GM23338 (cell line): Measurements from ENCODE around the gene NGEF. TPM values are rescaled to one million over a fixed set of nuclear protein-coding genes. Genes with fewer than 3 reads are reported as not detected.

Source experiments
- ATAC-seq: fragments of 200-7000 bp; cut with Tn5 transposase; 3 replicates; pipeline ENCODE4 v1.9.1; 2020
- DNase-seq: peaks from one replicate; pipeline ENCODE4 v3.0.0-alpha.2; 2015; ENCODE audit warnings: low spot score
- H2AFZ ChIP-seq: fragments of 200-600 bp; sonication (generic); 2 replicates; pipeline ENCODE4 v1.8.0; 2016; ENCODE audit warnings: antibody characterized with exemption, mild to moderate bottlenecking, moderate library complexity
- H3F3A ChIP-seq: fragments of 200-600 bp; sonication (generic); replicated peaks from 2 replicates; pipeline ENCODE4 v1.8.0; 2017; ENCODE audit warnings: antibody characterized with exemption, mixed run types, low read depth
- H3K27ac ChIP-seq: fragments of 200-600 bp; sonication (generic); 2 replicates; pipeline ENCODE4 v1.6.1; 2016; ENCODE audit warnings: low read depth
- H3K27me3 ChIP-seq: fragments of 200-600 bp; sonication (generic); 2 replicates; pipeline ENCODE4 v1.8.0; 2016; ENCODE audit warnings: mild to moderate bottlenecking, mixed run types, moderate library complexity; ENCODE audit not compliant: insufficient read depth
- H3K36me3 ChIP-seq: fragments of 200-600 bp; sonication (generic); 2 replicates; pipeline ENCODE4 v1.8.0; 2016; ENCODE audit warnings: mild to moderate bottlenecking; ENCODE audit not compliant: insufficient read depth
- H3K4me1 ChIP-seq: fragments of 200-600 bp; sonication (generic); 2 replicates; pipeline ENCODE4 v1.8.0; 2016; ENCODE audit warnings: mild to moderate bottlenecking, moderate library complexity; ENCODE audit not compliant: insufficient read depth
- H3K4me2 ChIP-seq: fragments of 200-600 bp; sonication (generic); 2 replicates; pipeline ENCODE4 v1.7.1; 2017; ENCODE audit warnings: mixed run types
- H3K4me3 ChIP-seq: fragments of 200-600 bp; sonication (generic); 2 replicates; pipeline ENCODE4 v1.6.1; 2016; ENCODE audit warnings: mixed run types
- H3K79me2 ChIP-seq: fragments of 200-600 bp; sonication (generic); replicated peaks from 2 replicates; pipeline ENCODE4 v1.8.0; 2017; ENCODE audit warnings: mild to moderate bottlenecking; ENCODE audit not compliant: insufficient read depth
- H3K9me2 ChIP-seq: fragments of 200-600 bp; sonication (generic); 2 replicates; pipeline ENCODE4 v1.8.0; 2017; ENCODE audit not compliant: insufficient read depth
- H4K20me1 ChIP-seq: fragments of 200-600 bp; sonication (generic); replicated peaks from 2 replicates; pipeline ENCODE4 v1.8.0; 2017; ENCODE audit warnings: mild to moderate bottlenecking; ENCODE audit not compliant: insufficient read depth
- H3K27ac Mint-ChIP-seq: 2 replicates; pipeline ENCODE4 v1.8.0; 2020; ENCODE audit warnings: inconsistent platforms, mild to moderate bottlenecking, moderate library complexity, mixed read lengths
- H3K27me3 Mint-ChIP-seq: 3 replicates; pipeline ENCODE4 v1.8.0; 2022; ENCODE audit warnings: low read depth, mild to moderate bottlenecking, moderate library complexity, mixed read lengths, inconsistent platforms; ENCODE audit not compliant: insufficient read depth, poor library complexity
- H3K36me3 Mint-ChIP-seq: 3 replicates; pipeline ENCODE4 v1.8.0; 2021; ENCODE audit warnings: low read depth, mild to moderate bottlenecking, inconsistent platforms, moderate library complexity, mixed read lengths
- H3K4me1 Mint-ChIP-seq: 3 replicates; pipeline ENCODE4 v1.8.0; 2020; ENCODE audit warnings: mild to moderate bottlenecking, inconsistent platforms, mixed read lengths
- H3K4me3 Mint-ChIP-seq: 3 replicates; pipeline ENCODE4 v1.8.0; 2021; ENCODE audit warnings: moderate library complexity, mild to moderate bottlenecking, inconsistent platforms, mixed read lengths
- H3K9me3 Mint-ChIP-seq: 3 replicates; pipeline ENCODE4 v1.8.0; 2020; ENCODE audit warnings: moderate library complexity, mild to moderate bottlenecking, inconsistent platforms, mixed read lengths
- CTCF ChIP-seq, 2 experiments: fragments of 200-600 bp in 1 of 2; sonication (generic) in 1 of 2; conservative IDR thresholded peaks; 2 replicates each; pipeline versions ENCODE4 v1.5.1 to v1.6.1; 2016 to 2017; ENCODE audit warnings: antibody characterized with exemption in 2 of 2, low read depth in 2 of 2, mild to moderate bottlenecking in 2 of 2, moderate library complexity in 1 of 2
- JUNB ChIP-seq: IDR thresholded peaks from one replicate; pipeline ENCODE4 v1.6.1; 2016; ENCODE audit warnings: antibody characterized with exemption; ENCODE audit not compliant: unreplicated experiment
- POLR2AphosphoS5 ChIP-seq: IDR thresholded peaks from 2 replicates; pipeline ENCODE4 v1.6.1; 2016; ENCODE audit warnings: antibody characterized with exemption, low read depth
- STAT1 ChIP-seq: IDR thresholded peaks from one replicate; pipeline ENCODE4 v1.6.1; 2016; ENCODE audit warnings: antibody characterized with exemption; ENCODE audit not compliant: unreplicated experiment
- ZNF114 ChIP-seq: fragments of 250-450 bp; sonication (Bioruptor Pico); IDR thresholded peaks from 2 replicates; pipeline ENCODE4 v1.5.0; 2020; ENCODE audit warnings: mild to moderate bottlenecking, moderate library complexity
- ZNF331 ChIP-seq: fragments of 250-450 bp; sonication (Bioruptor Pico); IDR thresholded peaks from 2 replicates; pipeline ENCODE4 v1.5.0; 2020; ENCODE audit warnings: low read depth, mild to moderate bottlenecking, moderate library complexity
- ZNF462 ChIP-seq: fragments of 250-450 bp; sonication (Bioruptor Pico); IDR thresholded peaks from 2 replicates; pipeline ENCODE4 v1.5.0; 2020; ENCODE audit warnings: mild to moderate bottlenecking, moderate library complexity
- polyA plus RNA-seq: library from polyadenylated mRNA; unstranded; fragments of >200 nt; fragmentation: Nextera tagmentation; extraction: Ambion mirVana; gene quantifications from 2 replicates; pipeline ENCODE4 v1.2.1, GENCODE V29; 2016
- total RNA-seq: library from RNA; depleted of rRNA; stranded (reverse); fragments of >200 nt; shearing (Covaris generic); gene quantifications from 2 replicates; pipeline ENCODE4 v1.2.3, GENCODE V29; 2014

The NGEF gene
- total and polyA plus RNA-seq, 2 experiments from 2014 or later = 1.8 to 5.4 TPM

- Mint-ChIP-seq H3K36me3 (no peaks in the 10 kb centered on the region), H3K4me1 (peaks cover 12% of the 10 kb centered on the region)
These were observed 143.7 kb downstream of the NGEF start for GRCh38 chr2:232869138-232870017.

GRCh38 chr2:232866104-232866503 is 147.0 kb downstream of the NGEF start:
- Mint-ChIP-seq H3K9me3 (no peaks in the 10 kb centered on the region), H3K36me3 (no peaks in the 10 kb centered on the region), H3K4me1 (peaks cover 12% of the 10 kb centered on the region), H3K27ac (no peak overlapping the region), H3K4me3 (no peak overlapping the region), H3K27me3 (peaks cover 3% of the 10 kb centered on the region)
- H3K36me3 ChIP-seq = no peaks in the 10 kb centered on the region
- peaks cover 5% of the 10 kb centered on the region; the same call in 1 of the 2 replicates for H4K20me1 ChIP-seq
- no peak for DNase-seq
- H3K27me3 ChIP-seq = no peaks in the 10 kb centered on the region
- H3K4me2 ChIP-seq = no peak overlapping the region
- no peak overlapping the region for H3K4me3 ChIP-seq
- no peak for ATAC-seq
- H2AFZ ChIP-seq = no peak overlapping the region
- no peaks in the 10 kb centered on the region for H3K9me2 ChIP-seq
- TF ChIP-seq ZNF462 (CRISPR knock-in tag) (no peak), POLR2AphosphoS5 (no peak), STAT1 (no peak), ZNF331 (CRISPR knock-in tag) (no peak)
- H3K27ac ChIP-seq = no peak overlapping the region
- H3K4me1 ChIP-seq = no peaks in the 10 kb centered on the region
- no peaks in the 10 kb centered on the region for H3F3A ChIP-seq
- no peaks in the 10 kb centered on the region for H3K79me2 ChIP-seq

More at GRCh38 chr2:232869138-232870017, 143.7 kb downstream of the NGEF start:
- DNase-seq = peak; percentile 62
- no peaks in the 10 kb centered on the region for H3K36me3 ChIP-seq
- H3K4me3 Mint-ChIP-seq = no peak overlapping the region
- no peaks in the 10 kb centered on the region for H3K9me2 ChIP-seq
- TF ChIP-seq JUNB = no peak
- TF ChIP-seq ZNF114 (CRISPR knock-in tag) = no peak
- peak in 1 of 2 experiments; percentile 59; a peak in 2 of 4 replicates for TF ChIP-seq CTCF (conservative IDR thresholded peaks at IDR 0.05; ENCODE audit: low read depth in 2 of 2)
- H4K20me1 ChIP-seq = peaks cover 5% of the 10 kb centered on the region; the same call in 1 of the 2 replicates
- H3K79me2 ChIP-seq = no peaks in the 10 kb centered on the region
- no peaks in the 10 kb centered on the region for H3K27me3 ChIP-seq
- no peak overlapping the region for H2AFZ ChIP-seq
- no peaks in the 10 kb centered on the region for H3K4me1 ChIP-seq
- no peak overlapping the region for H3K27ac ChIP-seq
- H3F3A ChIP-seq = no peaks in the 10 kb centered on the region
- peaks cover 10% of the 10 kb centered on the region for H3K27me3 Mint-ChIP-seq
- peak; percentile 78 for ATAC-seq
- no peaks in the 10 kb centered on the region for H3K9me3 Mint-ChIP-seq
- H3K4me2 ChIP-seq = no peak overlapping the region
- no peak overlapping the region; the same call in 1 of the 2 replicates for H3K27ac Mint-ChIP-seq
- no peak overlapping the region for H3K4me3 ChIP-seq
